ENCODE data around the gene PPP2R2D. TPM values are rescaled to one million over a fixed set of nuclear protein-coding genes. Genes with fewer than 3 reads are reported as not detected.
A peak's percentile ranks its signal among the peaks of the same experiment; 100 is the strongest.

The PPP2R2D gene
- polyA plus RNA-seq, 1 donor (not counting 4 experiments of a cell fraction or from before 2014, with no cell fraction given), result 49.1 TPM

GRCh38 chr10:131885391-131886165 lies 15.2 kb upstream of the PPP2R2D start:
- H2AFZ ChIP-seq (ENCODE audit: control insufficient read depth, low read length), result no peak overlapping the region
- no peaks in the 10 kb centered on the region for H3K9me1 ChIP-seq (ENCODE audit: control insufficient read depth, extremely low read depth, insufficient read depth, low read length)
- no peaks in the 10 kb centered on the region for H3K36me3 ChIP-seq (ENCODE audit: control insufficient read depth in 2 of 2, extremely low read depth in 1 of 2, insufficient read depth in 2 of 2, low read length in 2 of 2)
- H3K4me1 ChIP-seq (ENCODE audit: control insufficient read depth, extremely low read depth, insufficient read depth, low read length), result peaks cover 16% of the 10 kb centered on the region
- no peaks in the 10 kb centered on the region for H3K9me3 ChIP-seq (ENCODE audit: control insufficient read depth, low read depth, low read length)
- H3K27me3 ChIP-seq (ENCODE audit: control insufficient read depth, extremely low read depth, insufficient read depth, low read length), result no peaks in the 10 kb centered on the region
- TF ChIP-seq, protein P1, sequence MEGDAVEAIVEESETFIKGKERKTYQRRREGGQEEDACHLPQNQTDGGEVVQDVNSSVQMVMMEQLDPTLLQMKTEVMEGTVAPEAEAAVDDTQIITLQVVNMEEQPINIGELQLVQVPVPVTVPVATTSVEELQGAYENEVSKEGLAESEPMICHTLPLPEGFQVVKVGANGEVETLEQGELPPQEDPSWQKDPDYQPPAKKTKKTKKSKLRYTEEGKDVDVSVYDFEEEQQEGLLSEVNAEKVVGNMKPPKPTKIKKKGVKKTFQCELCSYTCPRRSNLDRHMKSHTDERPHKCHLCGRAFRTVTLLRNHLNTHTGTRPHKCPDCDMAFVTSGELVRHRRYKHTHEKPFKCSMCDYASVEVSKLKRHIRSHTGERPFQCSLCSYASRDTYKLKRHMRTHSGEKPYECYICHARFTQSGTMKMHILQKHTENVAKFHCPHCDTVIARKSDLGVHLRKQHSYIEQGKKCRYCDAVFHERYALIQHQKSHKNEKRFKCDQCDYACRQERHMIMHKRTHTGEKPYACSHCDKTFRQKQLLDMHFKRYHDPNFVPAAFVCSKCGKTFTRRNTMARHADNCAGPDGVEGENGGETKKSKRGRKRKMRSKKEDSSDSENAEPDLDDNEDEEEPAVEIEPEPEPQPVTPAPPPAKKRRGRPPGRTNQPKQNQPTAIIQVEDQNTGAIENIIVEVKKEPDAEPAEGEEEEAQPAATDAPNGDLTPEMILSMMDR (optimal IDR thresholded peaks at IDR 0.05 in 1 of 3, IDR thresholded peaks at IDR 0.05 in 1 of 3, conservative IDR thresholded peaks at IDR 0.05 in 1 of 3; ENCODE audit: extremely low read depth in 1 of 3, insufficient read depth in 2 of 3, low read length in 3 of 3), result peak; percentile 88 to 100 (median 99)
- TF ChIP-seq EZH2 (IDR thresholded peaks at IDR 0.05; ENCODE audit: low read length), result no peak
- DNase-seq (ENCODE audit: low read depth, low spot score), result no peak
- H3K4me3 ChIP-seq (ENCODE audit: control insufficient read depth in 2 of 3, extremely low read depth in 1 of 3, insufficient read depth in 2 of 3, low read depth in 1 of 3, low read length in 3 of 3), result no peak overlapping the region
- dilution Hi-C loops (cut with MboI; ENCODE audit: extremely low pct_ligation_motif_present, low sequenced_read_pairs), result no loop called here
- H3K4me2 ChIP-seq (ENCODE audit: control insufficient read depth, extremely low read depth, insufficient read depth, low read depth, low read length), result peak overlapping the region; percentile 25
- H3K9ac ChIP-seq (ENCODE audit: control insufficient read depth, extremely low read depth, insufficient read depth, low read length), result no peak overlapping the region
- no peaks in the 10 kb centered on the region for H3K79me2 ChIP-seq (ENCODE audit: control insufficient read depth, insufficient read depth, low read length)
- H4K20me1 ChIP-seq (ENCODE audit: control insufficient read depth, extremely low read depth, insufficient read depth, low read length), result no peaks in the 10 kb centered on the region
- no peak overlapping the region for H3K27ac ChIP-seq (ENCODE audit: control insufficient read depth, insufficient read depth, low read length)
- FAIRE-seq, result no peak

- no peaks in the 10 kb centered on the region for H3K9me3 ChIP-seq (ENCODE audit: control insufficient read depth, low read depth, low read length)
- no peak overlapping the region for H3K9ac ChIP-seq (ENCODE audit: control insufficient read depth, extremely low read depth, insufficient read depth, low read length)
- H3K4me1 ChIP-seq (ENCODE audit: control insufficient read depth, extremely low read depth, insufficient read depth, low read length), result peaks cover 16% of the 10 kb centered on the region
- dilution Hi-C loops (cut with MboI; ENCODE audit: extremely low pct_ligation_motif_present, low sequenced_read_pairs), result no loop called here
- H3K4me3 ChIP-seq (ENCODE audit: control insufficient read depth in 2 of 3, extremely low read depth in 1 of 3, insufficient read depth in 2 of 3, low read depth in 1 of 3, low read length in 3 of 3), result no peak overlapping the region
- peaks cover 2% of the 10 kb centered on the region for H3K27me3 ChIP-seq (ENCODE audit: control insufficient read depth, extremely low read depth, insufficient read depth, low read length)
- DNase-seq (ENCODE audit: low read depth, low spot score) (no peak), FAIRE-seq (no peak)
- no peaks in the 10 kb centered on the region for H4K20me1 ChIP-seq (ENCODE audit: control insufficient read depth, extremely low read depth, insufficient read depth, low read length)
- H3K36me3 ChIP-seq (ENCODE audit: control insufficient read depth in 2 of 2, extremely low read depth in 1 of 2, insufficient read depth in 2 of 2, low read length in 2 of 2), result no peaks in the 10 kb centered on the region
- no peak overlapping the region for H2AFZ ChIP-seq (ENCODE audit: control insufficient read depth, low read length)
- TF ChIP-seq EZH2 (IDR thresholded peaks at IDR 0.05; ENCODE audit: low read length), result no peak
- TF ChIP-seq, protein P1 (optimal IDR thresholded peaks at IDR 0.05 in 1 of 3, IDR thresholded peaks at IDR 0.05 in 1 of 3, conservative IDR thresholded peaks at IDR 0.05 in 1 of 3; ENCODE audit: extremely low read depth in 1 of 3, insufficient read depth in 2 of 3, low read length in 3 of 3), result no peak
- no peaks in the 10 kb centered on the region for H3K9me1 ChIP-seq (ENCODE audit: control insufficient read depth, extremely low read depth, insufficient read depth, low read length)
- no peak overlapping the region for H3K27ac ChIP-seq (ENCODE audit: control insufficient read depth, insufficient read depth, low read length)
- no peaks in the 10 kb centered on the region for H3K79me2 ChIP-seq (ENCODE audit: control insufficient read depth, insufficient read depth, low read length)
- H3K4me2 ChIP-seq (ENCODE audit: control insufficient read depth, extremely low read depth, insufficient read depth, low read depth, low read length), result no peak overlapping the region
Measured at GRCh38 chr10:131886237-131886636, 14.6 kb upstream of the PPP2R2D start.

Data from keratinocyte (primary cell).